Measurements from ENCODE around the gene CEP85L.

DNA sequence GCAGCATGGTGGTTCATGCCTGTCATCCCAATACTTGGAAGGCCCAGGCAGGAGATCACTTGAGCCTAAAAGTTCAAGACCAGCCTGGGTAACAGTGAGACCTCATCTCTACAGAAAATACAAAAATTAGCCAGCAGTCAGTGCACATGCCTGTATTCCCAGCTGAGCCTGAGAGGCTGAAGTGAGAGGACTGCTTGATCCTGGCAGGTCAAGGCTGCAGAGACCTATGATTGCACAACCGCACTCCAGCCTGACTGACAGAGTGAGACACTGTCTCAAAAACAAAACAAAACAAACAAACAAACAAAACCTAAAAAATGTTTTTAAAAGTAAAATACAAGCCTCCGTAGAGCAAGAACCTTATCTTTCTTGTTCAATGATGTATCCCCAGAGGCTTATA lies 6.0 kb downstream of the CEP85L start:
- TF ChIP-seq, protein P1, sequence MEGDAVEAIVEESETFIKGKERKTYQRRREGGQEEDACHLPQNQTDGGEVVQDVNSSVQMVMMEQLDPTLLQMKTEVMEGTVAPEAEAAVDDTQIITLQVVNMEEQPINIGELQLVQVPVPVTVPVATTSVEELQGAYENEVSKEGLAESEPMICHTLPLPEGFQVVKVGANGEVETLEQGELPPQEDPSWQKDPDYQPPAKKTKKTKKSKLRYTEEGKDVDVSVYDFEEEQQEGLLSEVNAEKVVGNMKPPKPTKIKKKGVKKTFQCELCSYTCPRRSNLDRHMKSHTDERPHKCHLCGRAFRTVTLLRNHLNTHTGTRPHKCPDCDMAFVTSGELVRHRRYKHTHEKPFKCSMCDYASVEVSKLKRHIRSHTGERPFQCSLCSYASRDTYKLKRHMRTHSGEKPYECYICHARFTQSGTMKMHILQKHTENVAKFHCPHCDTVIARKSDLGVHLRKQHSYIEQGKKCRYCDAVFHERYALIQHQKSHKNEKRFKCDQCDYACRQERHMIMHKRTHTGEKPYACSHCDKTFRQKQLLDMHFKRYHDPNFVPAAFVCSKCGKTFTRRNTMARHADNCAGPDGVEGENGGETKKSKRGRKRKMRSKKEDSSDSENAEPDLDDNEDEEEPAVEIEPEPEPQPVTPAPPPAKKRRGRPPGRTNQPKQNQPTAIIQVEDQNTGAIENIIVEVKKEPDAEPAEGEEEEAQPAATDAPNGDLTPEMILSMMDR (IDR thresholded peaks at IDR 0.05; ENCODE audit: insufficient read depth, low read length, poor library complexity, severe bottlenecking), result no peak
- TF ChIP-seq EZH2phosphoT487 (conservative IDR thresholded peaks at IDR 0.05; ENCODE audit: low read length), result no peak
